ENCODE results near the gene POLR2L. TPM values are rescaled to one million over a fixed set of nuclear protein-coding genes. Genes with fewer than 3 reads are reported as not detected.

POLR2L gene
- total RNA-seq, 1 experiment from 2014 or later: 117 TPM

- H3K4me3 ChIP-seq (ENCODE audit: low read depth, low read length, poor library complexity, severe bottlenecking): no peak overlapping the region
- ChIA-PET POLR2A (ENCODE audit: low non-redundant PET) (no interaction called here), CTCF (interaction anchor here (0.7 kb wide), 1 partner anchor 403 kb away, joined by 4 read pairs; no protein-coding TSS in a partner anchor)
- H3K4me1 ChIP-seq (ENCODE audit: insufficient read depth, low read length, poor library complexity, severe bottlenecking): no peaks in the 10 kb centered on the region
- H3K27me3 ChIP-seq (replicated peaks; ENCODE audit: insufficient read depth, low read depth, low read length, poor library complexity): no peaks in the 10 kb centered on the region
- intact Hi-C loops (cut with micrococcal nuclease; ENCODE audit: unreplicated experiment): no loop called here
- no peak overlapping the region for H3K27ac ChIP-seq (ENCODE audit: low read depth, low read length, poor library complexity, severe bottlenecking)
- no peaks in the 10 kb centered on the region for H3K9me3 ChIP-seq (ENCODE audit: low read depth, low read length, poor library complexity, severe bottlenecking)
- H3K36me3 ChIP-seq (ENCODE audit: insufficient read depth, low read length, poor library complexity, severe bottlenecking): no peaks in the 10 kb centered on the region
- BruUV-seq (replicated peaks): no TSS peak
- DNase-seq (ENCODE audit: low spot score): no peak
- TF ChIP-seq CTCF (conservative IDR thresholded peaks at IDR 0.05; ENCODE audit: low read depth, low read length) (no peak), EZH2 (IDR thresholded peaks at IDR 0.05; ENCODE audit: borderline replicate concordance, low read depth, low read length, poor library complexity, severe bottlenecking) (no peak)
Observed at GRCh38 chr11:867856-868358, 25.6 kb upstream of the POLR2L start.

GRCh38 chr11:866481-866880 lies 24.2 kb upstream of the POLR2L start:
- no peaks in the 10 kb centered on the region for H3K36me3 ChIP-seq (ENCODE audit: insufficient read depth, low read length, poor library complexity, severe bottlenecking)
- H3K4me1 ChIP-seq (ENCODE audit: insufficient read depth, low read length, poor library complexity, severe bottlenecking): no peaks in the 10 kb centered on the region
- no peak overlapping the region for H3K27ac ChIP-seq (ENCODE audit: low read depth, low read length, poor library complexity, severe bottlenecking)
- no peak overlapping the region for H3K4me3 ChIP-seq (ENCODE audit: low read depth, low read length, poor library complexity, severe bottlenecking)
- intact Hi-C loops (cut with micrococcal nuclease; ENCODE audit: unreplicated experiment): no loop called here
- TF ChIP-seq CTCF (conservative IDR thresholded peaks at IDR 0.05; ENCODE audit: low read depth, low read length): no peak
- no peak for TF ChIP-seq EZH2 (IDR thresholded peaks at IDR 0.05; ENCODE audit: borderline replicate concordance, low read depth, low read length, poor library complexity, severe bottlenecking)
- ChIA-PET POLR2A (ENCODE audit: low non-redundant PET) (no interaction called here), CTCF (no interaction called here)
- no TSS peak for BruUV-seq (replicated peaks)
- no peaks in the 10 kb centered on the region for H3K27me3 ChIP-seq (replicated peaks; ENCODE audit: insufficient read depth, low read depth, low read length, poor library complexity)
- H3K9me3 ChIP-seq (ENCODE audit: low read depth, low read length, poor library complexity, severe bottlenecking): no peaks in the 10 kb centered on the region
- DNase-seq (ENCODE audit: low spot score): no peak

- CTCF ChIA-PET: no interaction called here
- Histone ChIP-seq H3K27ac (ENCODE audit: low read depth, low read length, poor library complexity, severe bottlenecking) (no peak overlapping the region), H3K4me3 (ENCODE audit: low read depth, low read length, poor library complexity, severe bottlenecking) (no peak overlapping the region), H3K36me3 (ENCODE audit: insufficient read depth, low read length, poor library complexity, severe bottlenecking) (no peaks in the 10 kb centered on the region), H3K27me3 (replicated peaks; ENCODE audit: insufficient read depth, low read depth, low read length, poor library complexity) (no peaks in the 10 kb centered on the region), H3K9me3 (ENCODE audit: low read depth, low read length, poor library complexity, severe bottlenecking) (no peaks in the 10 kb centered on the region), H3K4me1 (ENCODE audit: insufficient read depth, low read length, poor library complexity, severe bottlenecking) (peaks cover 4% of the 10 kb centered on the region)
- BruUV-seq (replicated peaks): no TSS peak
- POLR2A ChIA-PET (ENCODE audit: low non-redundant PET): no interaction called here
- TF ChIP-seq CTCF (conservative IDR thresholded peaks at IDR 0.05; ENCODE audit: low read depth, low read length) (no peak), EZH2 (IDR thresholded peaks at IDR 0.05; ENCODE audit: borderline replicate concordance, low read depth, low read length, poor library complexity, severe bottlenecking) (no peak)
- no peak for DNase-seq (ENCODE audit: low spot score)
- intact Hi-C loops (cut with micrococcal nuclease; ENCODE audit: unreplicated experiment): no loop called here
Observed at GRCh38 chr11:865462-866430, 23.4 kb upstream of the POLR2L start.

Measured in A673 (cell line).